ENCODE measurements around the gene MAP3K14. TPM values are rescaled to one million over a fixed set of nuclear protein-coding genes. Genes with fewer than 3 reads are reported as not detected.

Gene MAP3K14
- total RNA-seq, 1 experiment from 2014 or later = 7.8 TPM

- H3K27me3 Mint-ChIP-seq (ENCODE audit: low read depth) = peaks cover 8% of the 10 kb centered on the region
- no peaks in the 10 kb centered on the region for H3K9me3 Mint-ChIP-seq
- Histone ChIP-seq H3K9me3 (ENCODE audit: control insufficient read depth, low read depth, low read length) (no peaks in the 10 kb centered on the region), H3K56ac (ENCODE audit: insufficient read length, low read depth, low read length) (no peak overlapping the region), H3K4me1 (ENCODE audit: insufficient read depth, low read length) (peaks cover 4% of the 10 kb centered on the region; the same call in 1 of the 2 replicates), H2AFZ (ENCODE audit: low read length) (no peak overlapping the region), H3K27ac (ENCODE audit: insufficient read length, low read depth, low read length) (no peak overlapping the region), H4K91ac (ENCODE audit: insufficient read length, low read depth, low read length) (no peak overlapping the region), H2AK5ac (ENCODE audit: insufficient read length, low read length) (no peak overlapping the region), H3T11ph (ENCODE audit: low read length) (no peak overlapping the region), H3K18ac (ENCODE audit: insufficient read length, low read depth, low read length) (no peak overlapping the region), H3K14ac (ENCODE audit: insufficient read depth, low read length) (no peak overlapping the region), H3K79me1 (ENCODE audit: insufficient read depth, low read depth, low read length, poor library complexity, severe bottlenecking) (no peaks in the 10 kb centered on the region), H2BK20ac (ENCODE audit: low read depth, low read length, poor library complexity, severe bottlenecking) (no peak overlapping the region), H3K27me3 (ENCODE audit: insufficient read depth, low read length) (no peaks in the 10 kb centered on the region), H2BK5ac (ENCODE audit: insufficient read length, low read length) (no peak overlapping the region), H4K20me1 (ENCODE audit: control insufficient read depth, insufficient read depth, insufficient read length) (no peaks in the 10 kb centered on the region), H3K23ac (ENCODE audit: insufficient read length, low read depth, low read length) (no peak overlapping the region), H2BK15ac (ENCODE audit: low read depth, low read length) (no peak overlapping the region), H3K23me2 (ENCODE audit: insufficient read length, low read depth, low read length, poor library complexity, severe bottlenecking) (peaks cover 10% of the 10 kb centered on the region), H3K79me2 (ENCODE audit: insufficient read depth, low read length) (no peaks in the 10 kb centered on the region), H4K8ac (replicated peaks; ENCODE audit: insufficient read length, low read depth, low read length) (no peak overlapping the region), H2BK120ac (ENCODE audit: low read depth, low read length, poor library complexity, severe bottlenecking) (no peak overlapping the region), H4K5ac (ENCODE audit: insufficient read length, low read depth, low read length) (no peak overlapping the region), H3K9ac (ENCODE audit: extremely low read depth, insufficient read length, low read length) (no peak overlapping the region), H2BK12ac (ENCODE audit: insufficient read length, low read depth, low read length) (no peak overlapping the region), H3K4me2 (ENCODE audit: insufficient read depth, insufficient read length, low read length) (no peak overlapping the region), H3K4ac (ENCODE audit: low read depth, low read length) (no peak overlapping the region)
- peaks cover 9 to 15% (median 15%) of the 10 kb centered on the region in 3 experiments; a peak in 6 of 7 replicates for H3K36me3 Mint-ChIP-seq (ENCODE audit: insufficient read depth in 1 of 3, low read depth in 3 of 3)
- no peak for TF ChIP-seq CTCF (conservative IDR thresholded peaks at IDR 0.05)
- no peak overlapping the region for H3K4me3 Mint-ChIP-seq
- DNase-seq = no peak
- peaks cover 21 to 28% of the 10 kb centered on the region in 2 experiments for H3K4me1 Mint-ChIP-seq
- no CpG with 5 or more reads among the region's 7 CpGs for WGBS (ENCODE audit: extremely low coverage, insufficient read length, low lambda C conversion rate)
- no peak overlapping the region for H3K27ac Mint-ChIP-seq
These were observed 64.9 kb downstream of the MAP3K14 start for GRCh38 chr17:45251931-45252330.
